GM18526 (cell line): ENCODE data around the gene MYH16.

Experiments
- POLR2A ChIP-seq: IDR thresholded peaks from 3 replicates; pipeline ENCODE4 v1.6.1; 2011; ENCODE audit not compliant: insufficient read length; ENCODE audit errors: extremely low read depth

MYH16 gene

DNA sequence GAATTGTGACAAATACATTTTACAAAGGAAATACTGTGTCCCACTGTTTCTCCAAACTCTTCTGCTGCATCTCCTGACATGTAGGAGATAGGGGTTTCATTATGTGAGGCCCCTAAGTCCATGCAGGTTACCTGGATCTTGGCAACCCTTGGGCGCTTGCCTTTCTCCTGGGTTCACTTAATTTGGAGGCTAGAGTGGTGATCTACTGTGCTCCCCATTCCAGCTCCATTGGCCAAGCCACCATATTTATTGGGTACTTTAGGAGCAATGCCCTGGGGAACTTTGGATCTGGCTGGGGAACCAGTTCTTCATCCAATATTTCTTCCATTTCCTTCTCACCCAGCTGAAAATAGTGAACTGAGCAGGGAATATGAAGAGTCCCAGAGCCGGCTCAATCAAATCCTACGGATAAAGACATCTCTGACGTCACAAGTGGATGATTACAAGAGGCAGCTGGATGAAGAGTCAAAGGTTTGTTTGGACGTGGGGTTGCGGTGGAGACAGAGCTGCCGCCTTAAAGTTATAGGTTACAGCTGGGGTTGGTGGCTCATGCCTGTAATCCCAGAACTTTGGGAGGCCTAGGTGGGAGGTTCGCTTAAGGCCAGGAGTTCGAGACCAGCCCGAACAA, 18.5 kb downstream of the MYH16 start:
- no peak for TF ChIP-seq POLR2A

DNA sequence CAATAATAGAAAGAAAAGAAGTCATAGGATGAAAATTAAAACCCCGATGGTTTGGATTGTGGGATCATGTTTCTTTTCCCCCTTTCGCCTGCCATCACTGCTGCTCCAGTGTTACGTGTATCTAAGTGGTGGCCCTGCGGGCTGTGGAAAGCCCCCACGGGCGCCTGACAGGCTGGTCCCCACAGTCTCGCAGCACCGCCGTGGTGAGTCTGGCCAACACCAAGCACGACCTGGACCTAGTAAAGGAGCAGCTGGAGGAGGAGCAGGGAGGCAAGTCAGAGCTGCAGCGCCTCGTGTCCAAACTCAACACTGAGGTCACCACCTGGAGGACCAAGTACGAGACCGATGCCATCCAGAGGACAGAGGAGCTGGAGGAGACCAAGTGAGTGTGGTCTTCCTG, 19.5 kb downstream of the MYH16 start:
- no peak for TF ChIP-seq POLR2A

DNA sequence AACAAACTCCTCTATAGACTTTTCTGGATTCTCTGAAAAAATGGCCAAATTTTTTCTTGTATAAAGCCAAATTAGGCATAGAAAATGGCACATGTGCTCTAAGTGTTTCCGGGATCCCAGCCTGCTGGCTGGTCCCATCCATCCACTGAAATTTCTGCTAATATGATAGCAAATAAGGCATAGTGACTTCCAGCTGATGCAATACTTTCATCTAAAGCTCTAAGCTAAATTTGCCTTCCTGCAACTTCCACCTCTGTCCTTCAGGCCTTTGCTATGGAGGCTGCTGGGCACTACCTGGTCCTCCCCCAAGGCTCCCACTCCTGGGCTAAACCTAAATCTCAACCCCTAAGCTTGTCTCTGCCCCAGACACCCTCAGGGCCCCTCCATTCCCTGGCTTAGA, 20.5 kb downstream of the MYH16 start:
- TF ChIP-seq POLR2A: no peak

DNA sequence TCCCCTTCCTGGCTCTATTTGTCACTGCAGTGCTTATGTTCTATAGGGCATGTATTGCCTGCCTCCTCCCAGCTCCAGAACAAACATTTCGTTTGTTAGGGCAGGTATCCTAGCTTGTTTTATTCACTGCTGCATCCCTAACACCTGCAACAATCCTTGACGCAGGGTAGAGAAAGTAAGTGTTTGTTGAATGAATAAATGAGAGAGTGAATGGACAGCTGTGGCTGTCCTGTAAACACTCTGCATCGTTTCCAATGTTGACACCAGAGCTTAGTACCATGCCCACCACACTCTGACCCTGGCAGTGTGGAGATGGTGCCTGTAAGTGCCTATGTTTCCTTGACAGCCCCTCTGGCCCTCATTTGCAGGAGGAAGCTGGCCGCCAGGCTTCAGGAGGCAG, 21.0 kb downstream of the MYH16 start:
- no peak for TF ChIP-seq POLR2A

- TF ChIP-seq POLR2A: no peak
These were observed 23.8 kb downstream of the MYH16 start for GRCh38 chr7:99296471-99296870.

- no peak for TF ChIP-seq POLR2A
These were observed 28.9 kb downstream of the MYH16 start for GRCh38 chr7:99301496-99301895.

GRCh38 chr7:99305473-99306260, 33.0 kb downstream of the MYH16 start:
- TF ChIP-seq POLR2A: no peak

- no peak for TF ChIP-seq POLR2A
These were observed 35.9 kb downstream of the MYH16 start for GRCh38 chr7:99308461-99309074.

- no peak for TF ChIP-seq POLR2A
These were observed 36.5 kb downstream of the MYH16 start for GRCh38 chr7:99309111-99309510.

GRCh38 chr7:99310004-99310403, 37.4 kb downstream of the MYH16 start:
- no peak for TF ChIP-seq POLR2A

DNA sequence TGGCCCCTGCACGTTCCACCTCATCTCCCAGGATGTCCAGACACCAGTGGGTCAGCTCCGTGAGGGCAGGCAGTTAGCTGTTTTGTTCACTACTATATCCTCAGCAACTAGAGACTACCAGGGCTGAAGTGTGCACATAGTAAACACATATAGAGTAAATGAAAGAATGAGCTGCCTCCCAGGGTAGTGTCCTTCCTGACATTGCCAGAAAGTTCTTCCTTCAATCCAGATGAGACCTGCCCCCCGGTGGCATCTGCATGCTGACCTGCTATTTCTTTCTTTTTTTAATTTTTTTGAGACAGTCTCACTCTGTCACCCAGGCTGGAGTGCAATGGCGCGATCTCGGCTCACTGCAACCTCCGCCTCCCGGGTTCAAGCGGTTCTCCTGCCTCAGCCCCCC, 39.1 kb downstream of the MYH16 start:
- no peak for TF ChIP-seq POLR2A

DNA sequence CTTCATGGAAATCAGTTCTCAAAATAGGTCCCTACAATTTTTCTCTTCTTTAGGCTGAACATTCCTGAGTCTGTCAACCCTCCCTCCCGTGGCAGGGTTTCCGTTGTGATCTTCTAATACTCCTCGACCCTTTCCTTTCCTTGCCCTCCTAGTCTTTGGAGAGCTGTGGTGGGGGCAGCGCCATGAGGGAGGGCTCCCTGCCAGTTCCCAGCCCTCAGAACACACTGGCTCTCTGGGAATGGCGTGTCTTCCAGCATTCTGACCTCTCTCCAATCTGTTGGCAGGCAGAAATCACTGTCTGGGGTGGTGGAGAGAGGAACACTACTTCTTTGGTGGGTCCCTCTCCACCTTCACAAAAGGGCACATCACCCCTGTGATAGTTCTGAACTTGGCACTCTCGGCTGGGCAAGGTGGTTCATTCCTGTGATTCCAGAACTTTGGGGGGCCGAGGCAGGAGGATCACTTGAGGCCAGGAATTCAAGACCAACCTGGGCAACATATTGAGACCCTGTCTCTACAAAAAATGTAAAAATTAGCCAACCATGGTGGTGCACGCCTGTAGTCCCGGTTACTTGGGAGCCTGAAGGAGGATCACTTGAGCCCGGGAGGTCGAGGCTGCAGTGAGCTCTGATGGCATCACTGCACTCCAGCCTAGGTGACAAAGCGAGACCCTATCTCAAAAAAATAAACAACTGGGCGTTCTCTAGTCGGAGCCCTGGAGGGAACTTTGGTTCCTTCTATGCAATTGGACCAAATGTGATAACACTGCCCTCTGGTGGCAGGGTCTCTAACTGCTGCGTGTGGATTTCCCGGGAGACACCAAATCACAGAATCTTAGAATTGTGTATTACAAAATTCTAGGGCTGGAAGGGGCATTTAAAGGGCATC, 39.9 kb downstream of the MYH16 start:
- no peak for TF ChIP-seq POLR2A

DNA sequence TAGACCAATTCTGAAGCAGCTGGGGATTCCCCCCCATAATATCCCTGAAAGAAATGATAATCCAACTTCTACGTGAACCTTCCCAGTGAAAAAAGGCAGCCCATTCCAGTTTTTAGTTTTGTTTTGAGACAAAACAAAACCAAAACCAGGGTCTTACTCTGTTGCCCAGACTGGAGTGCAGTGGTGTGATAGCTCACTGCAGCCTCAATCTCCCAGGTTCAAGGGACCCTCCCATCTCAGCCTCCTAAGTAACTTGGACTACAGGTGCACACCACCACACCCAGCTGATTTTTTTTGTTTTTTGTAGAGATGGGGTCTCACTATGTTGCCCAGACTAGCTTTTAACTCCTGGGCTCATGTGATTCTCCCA, 40.5 kb downstream of the MYH16 start:
- TF ChIP-seq POLR2A: no peak

DNA sequence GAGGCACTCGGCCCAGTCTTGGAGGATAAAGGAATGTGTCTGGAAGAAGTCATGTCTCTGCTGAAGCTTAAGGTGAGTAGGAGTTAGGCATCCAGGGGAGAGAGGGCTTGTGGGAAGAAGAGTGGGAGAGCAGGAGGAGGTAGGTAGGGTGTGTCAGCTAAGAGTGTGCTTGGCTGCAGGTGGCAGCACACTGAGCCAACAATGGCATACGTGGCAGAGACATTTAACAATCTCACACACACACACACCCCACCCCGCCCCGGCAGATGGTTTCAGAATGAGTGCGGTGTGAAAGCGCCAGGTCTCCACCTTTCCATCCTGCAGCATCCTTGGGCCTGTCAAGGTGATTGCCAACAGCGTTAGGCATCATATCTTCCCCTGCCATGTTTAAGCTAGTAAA, 41.9 kb downstream of the MYH16 start:
- no peak for TF ChIP-seq POLR2A

DNA sequence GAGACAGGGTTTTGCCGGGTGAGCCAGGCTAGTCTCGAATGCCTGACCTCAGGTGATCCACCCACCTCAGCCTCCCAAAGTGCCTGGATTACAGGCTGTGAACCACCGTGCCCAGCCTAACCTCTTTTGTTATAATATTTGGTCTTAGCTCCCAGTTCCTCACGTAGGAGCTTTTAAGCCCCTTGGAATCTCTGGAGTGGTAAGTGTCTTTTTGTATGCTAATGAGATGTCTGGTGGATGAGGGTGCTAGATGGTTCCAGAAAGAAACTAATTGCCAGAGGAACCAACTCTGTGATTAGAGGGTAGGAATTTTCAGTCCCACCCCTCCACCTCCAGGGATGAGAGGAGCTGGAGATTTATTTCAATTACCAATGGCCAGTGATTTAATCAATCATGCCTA, 47.7 kb downstream of the MYH16 start:
- no peak for TF ChIP-seq POLR2A
